GM18508 (cell line): ENCODE results near the gene SLC39A7.

ENCODE experiments used
- ATAC-seq: cut with Tn5 transposase; IDR thresholded peaks from one replicate; pipeline ENCODE4 v1.9.1; 2021; ENCODE audit warnings: moderate number of reproducible peaks; ENCODE audit not compliant: insufficient read depth, unreplicated experiment

Gene SLC39A7

GRCh38 chr6:33200219-33201146, at the start of gene SLC39A7, which contains the start of gene RXRB:
Gene SLC39A7, plus strand, starts transcription at chr6:33200867. Its CDS starts 379 bp downstream, at chr6:33201246.
Gene RXRB, minus strand, starts transcription at chr6:33200665. Its CDS starts 189 bp downstream, at chr6:33200476.
- no peak for ATAC-seq

- no peak for ATAC-seq
Observed at GRCh38 chr6:33151050-33151449, 49.6 kb upstream of the SLC39A7 start.

GRCh38 chr6:33154349-33154748, 46.3 kb upstream of the SLC39A7 start:
- ATAC-seq: no peak

- ATAC-seq: no peak
Observed at GRCh38 chr6:33156561-33156960, 44.1 kb upstream of the SLC39A7 start.

GRCh38 chr6:33156964-33157363, 43.7 kb upstream of the SLC39A7 start:
- ATAC-seq: no peak

GRCh38 chr6:33160096-33160495, 40.6 kb upstream of the SLC39A7 start:
- ATAC-seq: no peak

- no peak for ATAC-seq
Observed at GRCh38 chr6:33160728-33161344, 39.8 kb upstream of the SLC39A7 start.

GRCh38 chr6:33161354-33162331, 39.0 kb upstream of the SLC39A7 start:
- no peak for ATAC-seq

GRCh38 chr6:33163540-33163939, 37.1 kb upstream of the SLC39A7 start:
- no peak for ATAC-seq

GRCh38 chr6:33164176-33164575, 36.5 kb upstream of the SLC39A7 start:
- ATAC-seq: no peak

GRCh38 chr6:33164665-33165373, 35.8 kb upstream of the SLC39A7 start:
- ATAC-seq: no peak

- no peak for ATAC-seq
Observed at GRCh38 chr6:33165581-33166258, 34.9 kb upstream of the SLC39A7 start.

- no peak for ATAC-seq
Observed at GRCh38 chr6:33166363-33166762, 34.3 kb upstream of the SLC39A7 start.

- ATAC-seq: no peak
Observed at GRCh38 chr6:33166811-33167210, 33.9 kb upstream of the SLC39A7 start.

GRCh38 chr6:33167374-33168283, 33.0 kb upstream of the SLC39A7 start:
- no peak for ATAC-seq

- no peak for ATAC-seq
Observed at GRCh38 chr6:33168284-33168601, 32.4 kb upstream of the SLC39A7 start.

- no peak for ATAC-seq
Observed at GRCh38 chr6:33168639-33169038, 32.0 kb upstream of the SLC39A7 start.
